Effector CD4-positive, alpha-beta T cell (primary cell): ENCODE data around the gene CDCA5.

Experiments used
- DNase-seq: peaks from one replicate; pipeline ENCODE4 v3.0.0-alpha.2; 2020

The CDCA5 gene

GRCh38 chr11:65067446-65067845 lies 16.4 kb downstream of the CDCA5 start:
- no peak for DNase-seq

- DNase-seq: no peak
Measured at GRCh38 chr11:65066805-65067291, 17.0 kb downstream of the CDCA5 start.

GRCh38 chr11:65066315-65066714 lies 17.5 kb downstream of the CDCA5 start:
- DNase-seq: no peak

DNA sequence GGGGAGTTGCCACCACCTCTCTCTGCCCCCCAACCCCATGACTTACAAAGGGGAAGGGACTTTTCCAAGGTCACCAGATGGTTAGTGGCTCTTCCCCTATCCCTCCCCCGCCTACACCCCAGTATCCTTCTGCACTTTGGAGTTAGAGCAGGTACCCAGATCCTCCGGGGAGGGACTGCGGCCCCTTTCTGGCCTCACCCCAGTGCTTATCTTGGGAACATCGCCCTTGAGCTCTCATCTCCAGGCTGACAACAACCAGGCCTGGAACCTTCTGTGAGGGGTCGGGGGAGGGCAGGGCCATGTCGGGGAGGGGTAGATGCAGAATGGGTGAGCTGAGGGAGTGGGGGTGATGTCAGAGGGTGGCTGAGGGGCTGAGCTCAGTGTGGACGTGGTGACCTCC lies 18.0 kb downstream of the CDCA5 start:
- no peak for DNase-seq

GRCh38 chr11:65064847-65065240 lies 19.0 kb downstream of the CDCA5 start:
- no peak for DNase-seq

DNA sequence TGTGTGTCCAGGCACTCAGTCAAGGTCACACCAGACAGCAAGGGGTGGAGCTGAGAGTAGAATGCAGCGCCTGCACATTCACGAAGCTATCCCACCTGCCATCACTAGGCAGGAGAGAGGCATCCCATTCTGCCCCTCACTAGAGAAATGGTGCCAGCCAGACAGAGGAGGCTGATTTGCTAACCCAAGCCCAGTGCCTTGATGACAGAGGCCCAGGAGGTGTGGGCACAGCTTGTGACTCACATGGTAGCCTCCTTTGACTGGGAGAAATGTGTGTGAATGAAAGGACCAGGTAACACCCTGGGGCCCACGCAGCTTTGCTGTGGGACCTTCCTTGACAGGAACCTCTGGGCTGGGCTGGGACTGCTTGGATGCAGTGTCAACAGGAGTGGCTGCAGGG lies 20.3 kb downstream of the CDCA5 start:
- no peak for DNase-seq

GRCh38 chr11:65060913-65061408 lies 22.9 kb downstream of the CDCA5 start:
- DNase-seq: no peak

- DNase-seq: no peak
Measured at GRCh38 chr11:65059959-65060824, 23.6 kb downstream of the CDCA5 start.

- DNase-seq: no peak
Measured at GRCh38 chr11:65059523-65059922, 24.3 kb downstream of the CDCA5 start.

- no peak for DNase-seq
Measured at GRCh38 chr11:65058419-65059054, 25.3 kb downstream of the CDCA5 start, which contains the start of gene NAALADL1. NAALADL1 (minus strand) TSS chr11:65058553; CDS start chr11:65058521, 32 bp downstream.

DNA sequence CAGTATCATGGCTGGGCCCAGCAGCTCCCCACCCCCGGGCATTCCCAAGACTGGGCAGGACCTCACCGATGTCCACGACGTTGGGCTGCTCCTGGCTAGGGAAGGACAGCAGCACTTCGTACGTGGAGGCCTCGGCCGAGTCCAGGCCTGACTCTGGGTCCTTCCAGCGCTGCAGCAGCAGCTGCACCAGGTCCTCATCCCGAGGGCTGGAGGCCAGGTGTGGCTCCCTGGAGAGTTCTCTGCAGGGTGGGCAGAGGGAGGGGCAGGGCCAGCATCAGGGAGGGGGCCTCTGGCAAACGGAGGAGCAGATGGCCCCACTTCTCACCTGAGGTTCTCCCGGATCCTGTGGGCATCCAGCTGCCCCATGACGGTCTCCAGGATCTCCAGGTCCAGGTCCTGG lies 25.8 kb downstream of the CDCA5 start:
- DNase-seq: no peak

DNA sequence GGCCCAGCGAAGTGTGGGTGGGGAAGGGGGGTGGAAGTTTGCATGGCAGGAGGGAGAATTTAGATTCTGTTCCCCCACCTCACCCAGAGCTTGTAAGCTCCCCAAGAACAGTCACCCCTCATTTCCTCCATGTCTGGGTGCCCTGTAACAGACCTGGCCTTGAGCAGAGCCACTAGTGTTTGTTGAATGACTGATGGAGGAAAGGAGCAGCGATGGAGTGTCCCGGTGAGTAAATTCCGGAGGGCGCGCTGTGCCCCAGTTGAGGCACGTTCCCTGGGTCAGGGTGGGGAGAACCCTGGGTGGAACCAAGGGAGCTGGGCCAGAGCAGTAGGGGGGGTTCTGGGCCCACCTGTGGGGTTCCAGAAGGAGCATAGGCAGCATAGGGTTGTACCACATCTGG lies 26.3 kb downstream of the CDCA5 start:
- no peak for DNase-seq

DNA sequence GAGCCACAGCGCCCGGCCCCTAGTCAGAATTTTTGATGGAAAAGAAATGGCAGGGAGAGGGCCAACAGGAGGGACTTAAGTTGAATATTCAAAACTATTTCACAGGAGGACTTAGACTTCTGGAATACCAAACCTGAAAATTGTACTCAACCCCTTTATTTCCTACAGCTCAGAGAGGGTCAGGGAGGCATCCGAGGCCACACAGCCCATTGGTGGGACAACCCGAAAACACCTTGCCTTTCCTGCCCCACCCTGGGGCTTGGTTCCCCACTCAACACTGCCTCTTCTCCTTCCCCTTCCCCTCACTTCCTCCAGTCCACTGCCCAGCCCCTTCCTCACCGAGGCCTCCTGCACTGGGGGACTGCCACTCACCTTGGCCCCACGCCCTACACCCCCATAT lies 26.8 kb downstream of the CDCA5 start:
- no peak for DNase-seq

- DNase-seq: no peak
Measured at GRCh38 chr11:65055538-65055937, 28.3 kb downstream of the CDCA5 start.

- DNase-seq: no peak
Measured at GRCh38 chr11:65053827-65054508, 29.9 kb downstream of the CDCA5 start.

GRCh38 chr11:65051398-65051858 lies 32.4 kb downstream of the CDCA5 start:
- DNase-seq: no peak

DNA sequence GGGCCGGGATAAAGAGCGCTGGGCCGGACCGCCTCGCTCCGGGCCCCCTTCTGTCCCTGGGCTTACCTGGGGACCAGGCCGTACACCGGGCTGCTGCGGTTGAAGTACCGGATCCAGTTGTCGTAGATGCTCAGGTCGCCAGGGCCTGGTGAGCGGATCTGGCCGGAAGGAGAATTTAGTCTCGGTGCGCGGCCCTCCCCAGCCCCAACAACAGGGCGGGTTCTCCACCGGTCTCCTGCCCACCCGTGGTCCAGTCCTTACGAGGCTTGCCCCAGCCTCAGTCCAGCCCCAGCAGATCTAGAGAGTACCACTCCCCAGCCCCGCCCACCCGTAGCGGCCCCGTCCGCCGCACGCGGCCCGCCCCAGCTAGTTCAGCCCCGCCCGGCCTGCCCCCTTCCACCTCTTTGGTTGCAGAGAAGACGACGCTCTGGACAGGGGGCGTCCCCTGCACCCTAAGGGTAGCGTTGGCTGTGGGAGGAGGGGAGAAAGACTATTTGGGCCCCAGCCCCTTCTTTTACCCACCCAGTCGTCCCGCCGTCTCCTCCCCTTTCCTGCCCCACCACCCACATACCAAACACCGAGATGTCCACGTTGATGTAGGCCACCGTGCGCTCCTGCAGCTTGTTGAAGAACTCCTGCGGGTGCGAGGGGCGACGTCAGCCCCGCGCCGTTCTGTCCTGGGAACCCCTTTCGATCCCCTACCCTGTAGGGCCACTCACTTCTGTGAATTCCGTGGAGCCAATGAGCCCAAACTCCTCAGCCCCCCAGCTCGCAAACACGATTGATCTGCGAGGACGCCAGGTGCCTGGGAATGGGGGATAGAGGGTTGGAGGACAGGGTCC lies 36.0 kb downstream of the CDCA5 start:
- no peak for DNase-seq

GRCh38 chr11:65045728-65046127 lies 38.1 kb downstream of the CDCA5 start:
- no peak for DNase-seq

DNA sequence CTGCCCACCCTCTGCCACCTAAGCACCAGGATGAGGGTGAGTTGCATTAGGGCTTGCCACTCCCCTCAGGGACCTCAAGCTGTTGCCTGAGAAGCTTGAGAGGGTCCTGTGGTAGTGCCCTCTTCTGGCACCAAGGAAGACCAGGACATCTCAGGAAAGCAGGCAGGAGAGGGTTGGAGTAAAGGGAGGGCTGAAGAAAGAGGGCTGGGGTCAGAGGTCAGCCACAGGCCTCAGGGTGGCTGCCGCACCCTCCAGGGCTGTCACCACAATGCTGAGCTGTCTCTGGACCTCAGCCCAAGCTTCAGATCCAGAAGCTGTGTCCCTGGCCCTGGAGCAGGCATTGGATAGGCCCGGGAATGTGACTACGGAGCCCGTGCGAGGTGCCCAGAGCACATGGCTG lies 38.8 kb downstream of the CDCA5 start:
- no peak for DNase-seq

DNA sequence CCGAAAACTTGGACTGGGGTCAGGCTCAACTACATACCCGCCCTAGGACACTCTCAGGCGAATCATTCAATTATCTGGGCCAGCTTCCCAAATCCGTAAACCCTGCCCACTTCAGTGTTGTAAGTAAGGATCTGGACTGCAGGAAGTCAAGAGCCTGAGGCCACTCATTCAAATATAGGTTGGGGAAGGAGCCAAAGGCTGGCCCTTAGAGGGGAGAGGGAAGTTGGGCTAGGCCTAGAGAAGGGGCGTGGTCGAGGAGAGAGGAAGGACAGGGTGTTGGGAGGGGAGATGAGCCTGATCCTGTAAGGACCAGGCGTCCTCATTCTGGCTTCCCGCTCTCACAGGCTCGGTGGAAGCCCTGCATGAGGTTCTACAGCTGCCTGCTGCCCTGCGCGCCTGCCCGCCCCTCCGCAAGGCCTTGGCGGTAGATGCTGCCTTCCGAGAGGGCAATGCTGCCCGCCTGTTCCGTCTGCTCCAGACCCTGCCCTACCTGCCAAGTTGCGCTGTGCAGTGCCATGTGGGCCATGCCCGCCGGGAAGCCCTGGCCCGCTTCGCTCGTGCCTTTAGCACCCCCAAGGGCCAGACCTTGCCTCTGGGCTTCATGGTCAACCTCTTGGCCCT lies 39.8 kb downstream of the CDCA5 start:
- DNase-seq: no peak

DNA sequence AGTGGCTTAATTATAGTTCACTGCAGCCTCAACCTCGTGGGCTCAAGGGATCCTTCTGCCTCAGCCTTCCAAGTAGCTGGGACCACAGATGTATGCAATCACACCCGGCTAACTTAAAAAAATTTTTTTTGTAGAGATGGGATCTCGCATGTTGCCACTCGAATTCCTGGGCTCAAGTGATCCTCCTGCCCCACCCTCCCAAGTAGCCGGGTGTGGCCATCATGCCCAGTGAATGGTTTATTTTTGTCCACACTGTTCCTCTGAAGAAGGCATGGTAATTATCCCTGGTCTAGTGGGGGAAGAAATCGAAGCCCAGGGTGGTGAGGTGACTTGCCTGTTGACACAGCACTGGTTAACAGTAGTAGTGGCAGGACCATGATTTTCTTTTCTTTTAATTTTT lies 40.9 kb downstream of the CDCA5 start:
- DNase-seq: no peak
